ENCODE results near the gene ATF6.

The ATF6 gene

DNA sequence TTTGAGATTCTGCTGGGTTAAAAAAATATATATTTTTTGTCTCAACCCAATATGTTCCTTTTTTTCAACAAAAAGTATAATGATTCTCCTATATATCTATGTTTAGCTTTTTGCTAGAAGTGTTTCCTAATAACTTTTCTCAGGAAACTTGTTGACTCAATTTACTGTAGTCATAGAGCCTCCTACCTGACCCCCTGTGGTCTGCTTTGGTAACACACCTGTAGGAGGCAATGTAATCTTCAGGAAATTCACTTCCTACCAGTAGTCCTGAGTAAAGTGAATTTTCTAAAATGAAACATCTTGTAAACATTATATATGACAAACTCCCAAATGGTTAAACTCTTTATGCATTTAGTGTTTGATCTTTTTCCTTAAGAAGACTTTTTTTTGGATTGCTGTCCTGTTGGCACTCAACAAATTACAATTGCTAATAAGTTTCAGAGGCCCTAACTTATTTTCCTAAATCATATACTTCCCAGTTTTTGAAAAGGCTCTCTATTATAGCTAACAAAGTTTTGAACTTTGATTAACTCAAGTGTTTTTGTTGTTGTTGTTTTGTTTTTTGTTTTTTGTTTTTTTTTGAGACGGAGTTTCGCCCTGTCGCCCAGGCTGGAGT lies 139.3 kb downstream of the ATF6 start:
- DNase-seq, result no peak

DNA sequence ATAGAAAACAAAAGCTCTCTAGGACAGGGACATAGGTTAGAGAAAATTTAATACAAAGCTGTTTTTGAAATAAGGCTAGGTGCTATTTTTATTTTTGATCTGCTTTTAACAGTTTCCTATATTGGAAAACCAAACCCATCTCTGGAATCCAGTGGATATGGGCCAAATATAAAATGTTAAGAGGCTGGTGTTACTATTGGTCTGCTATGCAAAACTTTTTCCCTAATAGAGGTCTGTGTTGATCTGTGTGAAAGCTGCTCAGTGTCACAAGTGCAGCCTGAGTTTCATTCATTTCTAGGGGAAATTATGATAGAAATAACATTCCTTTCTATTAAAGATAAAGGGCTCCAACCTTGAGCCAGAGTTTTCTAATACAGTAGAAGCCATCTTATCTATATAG lies 141.1 kb downstream of the ATF6 start:
- no peak for DNase-seq

DNA sequence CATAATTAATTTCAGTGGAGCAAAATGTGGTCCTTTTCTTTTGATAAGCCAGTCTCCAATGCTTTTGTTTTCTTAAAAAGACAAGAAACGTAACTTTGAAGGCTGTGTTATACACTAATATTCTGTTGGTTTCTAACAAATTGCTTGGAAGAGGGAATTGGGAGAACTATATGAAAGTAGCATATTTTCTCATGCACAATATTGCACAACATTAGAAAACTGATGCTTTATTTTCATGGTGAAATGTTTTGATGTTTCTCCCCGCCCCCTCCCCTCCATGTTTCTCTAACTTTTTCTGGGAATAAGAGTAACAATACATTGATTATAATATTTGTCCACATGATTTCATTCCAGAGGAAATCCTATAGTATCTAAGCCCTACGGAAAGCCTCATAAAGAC lies 142.1 kb downstream of the ATF6 start:
- DNase-seq, result no peak

DNA sequence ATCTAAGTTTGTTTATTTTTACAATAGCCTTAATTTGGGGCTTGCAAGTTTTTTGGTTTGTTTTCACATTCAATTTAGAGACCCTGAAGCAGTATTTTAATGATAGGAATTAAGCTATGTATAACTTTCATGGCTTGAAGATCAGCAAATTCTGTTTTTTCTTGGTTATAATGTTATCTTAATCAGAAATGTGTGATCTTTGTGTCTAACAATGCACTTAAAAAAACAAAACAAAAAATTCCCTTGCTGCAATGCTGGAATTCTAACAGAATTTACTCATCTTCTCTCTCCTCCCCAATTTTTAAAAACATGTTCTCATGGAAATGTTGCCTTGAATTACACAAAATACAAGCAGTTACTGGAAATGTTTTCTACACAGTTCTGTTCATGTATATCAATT lies 144.5 kb downstream of the ATF6 start:
- no peak for DNase-seq

DNA sequence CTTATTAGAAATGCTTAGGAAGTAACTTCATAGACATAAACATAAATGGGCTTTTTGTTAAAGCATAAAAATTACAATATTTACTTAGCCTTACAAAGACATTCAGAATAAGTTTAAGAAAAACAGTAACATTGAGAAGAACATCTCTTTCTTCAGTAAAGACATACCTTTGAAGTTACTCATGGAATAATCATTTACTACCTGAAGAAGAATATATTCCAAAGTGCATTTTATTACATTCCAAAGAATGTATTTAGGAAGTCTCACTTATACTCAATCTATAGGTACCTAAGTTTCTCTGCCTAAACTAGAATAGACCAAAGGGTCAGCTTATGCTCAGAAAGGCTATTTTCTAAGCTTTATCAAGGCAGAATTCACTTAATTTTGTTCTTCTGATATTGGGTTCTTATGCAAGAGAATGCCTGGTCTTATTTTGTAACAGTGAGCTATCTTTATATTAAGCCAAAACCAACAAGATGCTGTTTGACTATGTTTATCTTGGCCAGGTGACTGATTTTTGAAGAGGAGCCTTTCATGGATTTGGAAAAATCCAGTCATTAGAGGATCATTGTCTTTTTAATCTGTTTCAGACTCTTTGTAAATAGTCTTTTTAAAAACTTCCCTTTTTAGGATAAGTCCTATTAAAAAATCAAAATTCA lies 147.5 kb downstream of the ATF6 start:
- DNase-seq, result no peak

GRCh38 chr1:161914595-161914994 lies 148.5 kb downstream of the ATF6 start:
- no peak for DNase-seq

GRCh38 chr1:161915051-161915503 lies 149.0 kb downstream of the ATF6 start:
- DNase-seq, result peak; percentile 18

DNA sequence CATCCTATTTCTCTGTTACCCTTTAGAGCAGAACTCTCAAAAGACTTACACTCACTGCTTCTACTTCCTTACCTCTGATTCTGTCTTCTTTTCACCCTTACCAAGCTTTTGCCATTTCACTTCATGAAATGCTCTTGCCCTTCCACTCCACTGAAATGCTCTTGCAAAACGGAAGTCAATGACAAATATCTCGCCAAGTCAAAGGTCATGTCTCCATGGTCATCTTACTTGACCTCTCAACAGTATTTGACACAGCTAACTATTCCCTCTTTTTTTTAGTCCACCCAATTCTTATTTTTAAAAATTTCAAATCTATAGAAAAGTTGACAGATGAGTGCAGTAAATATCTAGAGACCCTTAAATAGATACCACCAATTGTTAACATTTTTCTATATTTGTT lies 149.9 kb downstream of the ATF6 start:
- no peak for DNase-seq

GRCh38 chr1:161919229-161919628 lies 153.1 kb downstream of the ATF6 start:
- no peak for DNase-seq

DNA sequence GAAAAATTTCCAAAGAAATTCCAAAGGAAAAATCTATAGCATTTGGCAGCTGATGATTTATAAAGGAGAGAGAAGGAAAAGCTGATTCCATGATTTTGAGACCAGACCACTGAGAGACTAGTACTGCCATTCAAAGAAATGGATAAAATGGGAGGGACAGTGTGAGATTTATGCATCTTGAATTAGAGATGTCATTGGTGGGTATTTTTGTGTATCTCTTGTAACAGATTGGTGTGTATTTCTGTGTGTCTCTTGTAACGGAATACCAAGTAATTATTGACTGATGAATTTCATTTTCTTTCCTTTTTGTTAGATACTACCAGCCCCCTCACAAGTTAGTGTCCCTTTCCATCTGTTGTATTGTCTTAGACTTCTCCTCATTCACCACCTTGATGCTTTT lies 155.4 kb downstream of the ATF6 start:
- DNase-seq, result no peak

DNA sequence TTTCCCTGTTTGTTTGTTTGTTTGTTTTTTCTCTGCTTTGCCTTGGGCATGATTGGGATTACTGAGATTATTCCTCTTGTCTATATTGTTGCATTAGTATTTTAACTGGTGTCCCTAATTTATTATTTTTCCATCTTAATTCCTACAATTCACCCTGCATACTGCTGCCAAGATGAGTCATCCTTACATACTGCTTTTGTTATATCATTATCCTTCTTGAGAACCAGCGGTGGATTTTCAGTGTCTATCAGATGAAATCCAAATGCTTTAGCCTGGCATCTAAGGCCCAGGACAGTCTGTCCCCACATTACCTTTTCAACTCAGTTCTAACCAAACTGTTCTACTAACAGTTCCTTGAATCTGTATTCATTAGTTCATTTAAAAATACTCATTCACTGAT lies 155.9 kb downstream of the ATF6 start:
- DNase-seq, result no peak

- DNase-seq, result no peak
Observed at GRCh38 chr1:161928056-161928455, 161.9 kb downstream of the ATF6 start.

DNA sequence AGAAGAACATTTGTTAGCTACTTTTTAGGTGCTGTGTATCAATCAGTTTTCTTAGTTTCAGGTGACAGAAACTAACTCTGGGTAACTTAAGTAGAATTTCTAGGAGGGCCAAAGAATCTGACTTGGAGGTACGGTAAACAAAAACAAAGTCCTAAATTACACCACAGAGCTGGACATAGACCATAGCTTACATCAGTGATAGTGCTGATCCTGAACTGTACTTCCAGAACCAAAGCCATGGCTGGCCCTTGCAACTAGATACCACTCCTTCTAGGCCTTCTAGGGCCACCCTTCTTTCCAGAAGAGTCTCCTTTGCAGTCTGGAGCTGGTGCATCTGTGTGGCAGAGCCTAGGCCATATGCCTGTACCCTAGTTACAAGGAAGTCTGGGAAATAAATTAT lies 163.0 kb downstream of the ATF6 start:
- DNase-seq, result no peak

- no peak for DNase-seq
Observed at GRCh38 chr1:161930064-161930463, 163.9 kb downstream of the ATF6 start.

- DNase-seq, result no peak
Observed at GRCh38 chr1:161932668-161933067, 166.5 kb downstream of the ATF6 start.

- DNase-seq, result no peak
Observed at GRCh38 chr1:161933592-161934588, 167.8 kb downstream of the ATF6 start.

GRCh38 chr1:161935264-161935663 lies 169.1 kb downstream of the ATF6 start:
- no peak for DNase-seq

- no peak for DNase-seq
Observed at GRCh38 chr1:161936786-161937185, 170.7 kb downstream of the ATF6 start.

GRCh38 chr1:161940866-161941591 lies 174.9 kb downstream of the ATF6 start:
- DNase-seq, result no peak

- DNase-seq, result no peak
Observed at GRCh38 chr1:161941726-161942436, 175.8 kb downstream of the ATF6 start.

GRCh38 chr1:161943737-161944136 lies 177.6 kb downstream of the ATF6 start:
- no peak for DNase-seq

DNA sequence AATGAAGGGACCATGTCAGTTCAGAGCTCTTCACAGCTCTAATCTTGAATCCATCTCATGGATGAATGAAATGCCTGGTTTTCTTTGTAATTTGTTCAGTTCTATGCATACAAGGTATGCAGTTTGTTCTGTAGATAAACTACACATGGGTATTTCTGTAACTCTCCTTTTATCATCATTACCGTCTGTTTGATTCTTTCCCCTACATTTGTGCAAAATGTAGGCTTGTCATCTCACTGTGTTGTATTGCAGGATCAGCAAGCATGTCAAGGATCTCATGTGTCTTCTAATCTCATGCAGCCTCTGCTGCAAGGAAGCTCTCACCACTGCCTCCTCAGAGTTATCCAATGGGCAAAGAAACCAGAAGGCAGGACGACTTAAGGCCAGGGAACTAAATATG lies 178.3 kb downstream of the ATF6 start:
- DNase-seq, result no peak
